Measurements from ENCODE around the gene C6orf132.
A peak's percentile ranks its signal among the peaks of the same experiment; 100 is the strongest.

C6orf132 gene

DNA sequence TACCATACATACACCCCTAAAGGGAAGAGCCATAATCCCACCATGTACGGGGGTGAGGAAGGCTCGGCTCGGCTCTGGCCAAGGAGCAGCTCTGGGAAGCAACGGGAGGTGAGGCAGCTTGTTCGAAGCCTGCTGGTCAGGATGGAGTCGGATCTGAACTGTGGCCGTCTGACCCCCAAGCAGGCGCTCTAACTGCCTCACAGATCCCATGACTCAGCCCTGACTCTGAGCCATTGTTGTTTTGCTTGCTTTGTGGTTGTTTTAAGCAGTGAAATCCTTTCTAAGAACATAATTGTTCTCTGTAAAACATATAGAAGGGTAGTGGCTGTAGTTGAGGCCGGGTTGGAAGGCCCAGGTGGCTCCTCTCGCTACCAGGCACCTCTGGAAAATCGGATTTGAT lies 10.9 kb downstream of the C6orf132 start:
- no peak for DNase-seq

DNA sequence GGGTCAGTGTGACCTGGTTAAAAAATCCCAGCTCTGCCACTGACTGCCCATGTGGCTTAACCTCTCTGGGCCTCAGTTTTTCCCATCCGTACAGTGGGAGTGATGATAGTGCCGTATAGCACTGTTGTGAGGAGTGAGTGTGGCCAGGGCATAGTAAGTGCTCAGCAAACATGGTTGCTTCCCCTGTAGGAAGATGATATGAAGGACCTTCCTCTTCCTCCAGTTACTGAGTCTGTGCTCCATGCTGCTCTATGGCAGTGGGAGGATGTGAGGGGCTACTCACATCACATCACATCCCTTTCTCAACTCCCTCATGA lies 13.1 kb downstream of the C6orf132 start:
- no peak for DNase-seq

DNA sequence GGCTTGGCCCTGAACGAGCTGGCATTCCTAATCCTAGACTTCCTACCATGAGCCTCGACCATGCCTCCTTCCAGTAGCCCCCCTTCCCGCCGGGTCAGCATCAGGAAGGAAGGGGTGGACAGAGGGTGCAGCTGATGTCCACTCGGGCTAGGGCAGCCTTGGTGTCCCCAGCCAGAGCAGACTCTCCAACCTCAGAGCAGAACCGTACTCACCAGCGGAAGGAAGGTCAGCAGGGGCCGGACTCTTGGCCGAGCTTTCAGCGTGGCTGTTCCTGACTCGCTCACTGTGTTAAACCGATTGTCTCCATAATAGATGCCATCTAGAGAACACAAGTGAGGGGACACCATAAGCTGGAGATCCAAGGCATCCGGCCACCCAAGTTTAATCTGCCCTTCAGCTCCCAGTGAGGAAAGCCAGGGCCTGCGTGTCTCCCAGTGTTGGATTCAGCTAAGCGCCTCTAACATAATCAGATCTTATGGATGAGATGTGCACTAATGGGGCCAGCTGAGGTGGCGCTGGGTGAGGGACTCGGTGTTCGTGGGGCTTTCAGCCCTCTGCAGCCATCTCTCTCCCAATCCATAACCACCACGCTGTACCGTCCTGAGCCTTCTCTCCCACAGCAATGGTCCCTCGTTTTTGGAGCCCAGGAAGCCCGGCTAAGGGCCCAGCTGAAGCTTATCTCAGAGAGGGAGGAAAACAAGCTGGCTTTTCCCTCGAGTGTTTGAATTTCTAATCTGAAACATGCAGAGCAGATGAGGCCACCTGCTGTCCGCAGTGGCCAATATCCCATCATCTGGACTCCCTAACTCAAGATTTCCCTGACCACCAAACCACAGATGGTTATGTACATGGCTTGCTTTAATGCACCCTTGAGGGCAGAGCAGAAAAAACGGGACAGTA lies 13.7 kb downstream of the C6orf132 start:
- DNase-seq, result no peak

DNA sequence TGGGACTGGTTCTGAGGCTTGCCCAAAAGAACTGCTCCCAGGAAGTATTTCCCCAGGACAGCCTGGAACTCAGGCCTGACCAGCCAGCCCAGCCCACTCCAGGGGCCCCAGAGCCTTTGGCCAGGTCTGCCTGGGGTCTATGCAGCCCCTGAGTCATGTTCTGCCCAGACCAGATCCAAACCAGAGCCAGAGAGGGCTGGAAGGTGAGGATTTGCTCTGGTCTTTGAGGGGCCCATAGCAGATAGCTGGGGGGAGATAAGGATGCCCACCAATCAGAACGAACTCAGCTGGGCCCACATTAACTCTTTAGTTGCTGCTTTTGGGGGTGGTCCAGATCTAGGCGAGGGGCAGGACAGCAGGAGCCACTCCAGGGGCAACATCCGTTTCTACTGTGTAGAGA lies 16.8 kb downstream of the C6orf132 start:
- no peak for DNase-seq

DNA sequence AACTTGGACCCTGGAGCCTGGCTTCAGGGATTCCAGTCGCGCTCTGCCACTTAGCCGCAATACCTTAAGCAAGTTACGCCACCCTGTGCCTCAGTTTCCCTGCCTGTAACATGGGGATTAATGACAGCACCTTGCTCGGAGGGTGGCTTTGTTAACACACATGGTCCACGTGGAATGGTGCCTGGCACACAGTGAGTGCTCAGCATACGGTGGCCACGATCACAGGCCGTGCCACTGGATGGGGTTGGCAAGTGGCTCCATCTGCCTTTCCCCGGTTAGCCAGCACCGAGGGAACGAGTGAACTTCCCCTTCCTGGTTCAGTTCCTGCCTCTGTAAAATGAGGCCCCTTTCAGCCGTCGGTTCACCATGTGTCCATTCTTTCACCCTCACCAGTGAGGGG lies 17.2 kb downstream of the C6orf132 start:
- no peak for DNase-seq

DNA sequence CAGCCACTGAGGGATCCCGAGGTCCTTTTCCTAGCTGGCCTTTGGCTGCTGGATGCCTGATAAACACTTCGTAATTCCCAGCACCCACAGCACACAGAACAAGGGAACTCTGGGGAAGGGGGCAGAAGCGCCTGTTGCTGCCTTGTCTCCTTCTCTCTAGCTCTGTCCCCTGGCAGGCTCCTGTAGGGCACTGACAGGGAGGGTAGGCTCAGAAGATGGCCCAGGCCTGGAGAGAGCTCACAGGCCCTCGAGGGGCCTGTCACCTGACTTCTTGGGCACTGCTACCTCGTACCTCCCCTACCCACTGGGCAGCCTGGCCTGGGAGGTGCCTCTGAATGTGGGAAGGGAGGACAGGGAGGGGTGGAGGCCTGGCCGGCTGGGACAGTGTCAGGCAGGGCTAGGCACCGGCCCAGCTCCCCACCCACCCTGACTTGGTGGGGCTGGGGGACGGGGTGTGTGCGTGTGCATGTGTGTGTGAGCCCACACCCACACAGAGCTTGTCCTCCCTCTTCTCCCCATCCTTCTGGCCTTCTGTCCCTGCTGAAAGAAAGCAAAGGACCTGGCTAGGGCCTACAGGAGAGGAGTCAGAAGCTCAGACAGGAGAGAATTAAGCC lies 18.1 kb downstream of the C6orf132 start:
- DNase-seq, result no peak

DNA sequence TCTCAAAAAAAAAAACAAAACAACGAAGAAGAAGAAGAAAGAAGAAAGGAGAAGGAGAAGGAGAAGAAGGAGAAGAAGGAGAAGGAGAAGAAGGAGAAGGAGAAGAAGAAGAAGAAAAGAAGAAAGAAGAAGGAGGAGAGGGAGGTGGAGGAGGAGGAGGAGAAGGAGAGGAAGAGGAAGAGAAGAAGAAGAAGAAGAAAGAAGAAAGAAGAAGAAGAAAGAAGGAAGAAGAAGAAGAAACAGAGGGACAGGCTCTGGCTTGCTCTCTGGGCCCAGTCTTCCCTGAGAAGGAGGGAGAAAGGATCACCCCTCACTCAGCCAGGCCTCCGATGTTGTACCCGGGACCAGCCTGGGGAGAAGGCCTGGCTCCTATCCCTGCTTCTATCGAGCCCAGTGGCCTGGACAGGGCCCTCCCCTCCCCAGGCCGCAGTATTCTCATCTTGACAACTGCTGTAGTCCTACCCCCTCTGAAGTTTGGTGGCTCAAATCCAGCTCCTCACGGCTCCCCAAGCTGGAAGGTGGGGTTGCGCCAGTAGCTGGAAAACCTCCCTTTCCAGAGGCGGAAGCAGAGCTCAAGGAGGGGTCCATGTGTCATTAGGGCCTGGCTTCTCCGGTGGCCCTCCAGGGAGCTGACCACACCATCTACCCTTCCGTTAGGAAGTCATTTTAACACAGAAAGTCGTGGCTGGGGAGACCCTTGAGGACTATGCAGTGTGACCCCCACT lies 18.9 kb downstream of the C6orf132 start:
- no peak for DNase-seq

DNA sequence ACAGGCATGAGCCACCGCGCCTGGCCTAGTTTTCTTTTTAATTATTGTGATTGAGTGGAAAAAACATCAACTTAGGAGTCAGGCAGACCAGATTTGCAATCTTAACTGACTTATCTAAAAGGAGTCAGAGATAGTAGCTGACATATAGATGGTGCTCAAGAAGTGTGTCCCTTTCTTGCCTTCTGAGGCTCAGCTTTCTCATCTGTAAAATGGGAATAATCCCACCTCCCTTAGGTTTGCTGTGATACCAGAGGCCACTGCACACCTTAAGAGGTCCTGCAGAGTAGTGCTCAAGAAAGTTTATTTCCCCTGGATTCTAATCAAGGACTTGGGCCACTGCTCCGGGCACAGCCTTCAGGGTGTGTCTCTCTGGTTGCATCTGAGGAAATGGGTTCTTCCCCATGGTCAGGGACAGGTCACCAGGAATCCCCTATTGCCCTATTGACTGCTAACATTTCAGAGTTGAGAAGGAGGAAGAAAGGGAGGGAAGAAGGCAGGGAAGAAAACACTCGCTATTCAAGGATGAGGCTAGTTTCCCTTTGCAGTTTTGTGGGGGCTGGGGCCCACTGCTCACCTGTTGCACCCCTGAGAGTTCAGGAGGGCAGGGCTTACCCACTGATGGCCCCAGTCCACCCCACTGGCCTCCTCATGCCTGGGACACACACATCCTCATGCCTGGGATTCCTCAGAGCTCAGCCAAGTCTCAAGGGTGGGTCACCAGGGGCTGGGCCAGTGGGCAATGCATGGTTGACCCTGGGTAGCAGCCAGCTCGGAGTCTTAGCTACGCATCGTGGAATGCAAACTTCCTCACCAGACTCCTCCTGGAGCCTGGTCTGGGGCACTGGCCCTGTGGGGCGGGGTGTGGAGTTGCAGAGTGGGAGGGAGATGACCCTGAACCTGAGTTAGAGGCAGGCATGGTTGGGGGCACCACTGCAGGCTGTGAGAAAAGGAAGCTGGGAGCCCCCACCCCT lies 21.2 kb downstream of the C6orf132 start:
- no peak for DNase-seq

DNA sequence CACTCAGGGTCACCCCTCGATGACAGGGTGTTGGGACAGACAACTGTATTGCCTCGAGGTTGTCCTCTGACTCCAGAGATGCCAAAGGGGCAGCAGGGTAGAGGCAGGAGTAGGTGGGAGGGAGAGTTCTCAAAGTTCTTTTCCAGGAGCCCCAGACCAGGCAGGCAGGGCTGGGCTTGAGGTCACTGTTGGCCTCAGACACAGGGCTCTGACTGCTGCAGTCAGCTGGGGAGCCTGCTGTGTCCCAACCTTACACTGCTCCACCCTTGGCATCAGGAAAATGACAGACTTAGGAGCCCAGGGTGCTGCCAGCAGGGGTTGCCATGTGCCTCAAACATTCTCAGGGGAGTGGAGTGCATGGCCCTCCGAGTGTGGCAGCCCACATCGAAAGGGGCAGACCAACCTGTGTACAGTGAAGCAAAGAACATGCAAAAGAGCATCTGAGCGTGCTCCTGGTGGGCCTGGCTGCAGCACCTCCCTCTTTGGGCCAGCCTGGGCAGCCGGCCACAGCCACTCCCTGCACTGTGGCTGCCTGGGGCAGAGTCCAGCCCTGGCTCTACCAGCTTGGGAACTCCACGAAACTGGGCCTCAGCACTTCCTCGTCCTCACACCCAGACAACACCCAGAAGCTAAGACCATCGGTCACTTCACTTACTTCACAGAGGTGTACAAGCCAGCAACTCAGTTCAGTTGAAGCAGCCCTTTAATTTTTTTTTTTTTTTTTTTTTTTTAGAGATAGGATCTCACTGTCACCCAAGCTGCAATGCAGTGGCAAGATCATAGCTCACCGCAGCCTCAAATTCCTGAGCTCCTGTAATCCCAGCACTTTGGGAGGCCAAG lies 24.0 kb downstream of the C6orf132 start:
- peak; percentile 17 for DNase-seq

DNA sequence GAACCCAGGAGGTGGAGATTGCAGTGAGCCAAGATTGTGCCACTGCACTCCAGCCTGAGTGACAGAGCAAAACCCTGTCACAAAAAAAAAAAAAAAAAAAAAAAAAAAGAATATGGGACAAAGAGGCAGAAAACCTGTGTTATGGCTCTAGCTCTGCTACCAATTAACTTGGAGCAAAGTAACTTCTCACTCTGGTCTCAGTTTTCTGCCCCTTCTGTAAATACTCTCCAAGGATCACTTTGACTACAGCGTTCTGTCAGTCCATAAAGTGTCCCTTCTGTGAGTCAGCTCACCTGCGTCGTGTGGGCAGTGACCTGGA lies 24.6 kb downstream of the C6orf132 start:
- no peak for DNase-seq

DNA sequence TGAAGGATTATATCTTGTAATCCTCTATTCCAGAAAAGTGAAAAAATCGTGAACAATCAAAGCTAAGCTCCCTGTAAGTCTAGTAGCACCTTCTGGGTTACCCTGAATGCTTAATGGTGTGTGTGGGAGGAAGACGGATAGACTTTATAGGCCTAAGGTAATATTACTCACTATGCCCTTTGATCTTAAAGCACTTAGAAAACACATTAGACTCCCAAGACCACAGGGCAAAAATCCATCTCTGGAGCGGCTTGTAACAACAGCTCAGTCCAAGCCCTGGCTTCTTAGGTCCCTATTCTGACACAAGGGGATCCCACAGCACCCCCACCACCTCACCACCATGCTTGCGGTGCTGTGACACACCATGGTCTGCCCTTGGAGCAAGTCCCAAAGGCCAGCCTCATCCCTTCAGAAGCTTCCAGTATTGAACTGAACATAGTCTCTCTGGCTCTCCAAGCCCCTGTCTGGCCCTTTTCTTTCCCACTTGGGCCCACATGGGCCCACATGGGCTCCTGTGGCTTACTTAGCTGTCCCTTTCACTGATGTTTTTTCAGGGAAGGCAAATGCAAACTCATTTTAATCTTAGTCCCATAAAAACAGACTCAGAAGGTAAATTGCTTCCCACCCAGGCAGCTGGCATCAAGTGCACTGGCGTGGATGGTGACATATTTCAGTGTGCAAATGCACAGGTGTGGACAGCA lies 28.3 kb downstream of the C6orf132 start:
- no peak for DNase-seq

DNA sequence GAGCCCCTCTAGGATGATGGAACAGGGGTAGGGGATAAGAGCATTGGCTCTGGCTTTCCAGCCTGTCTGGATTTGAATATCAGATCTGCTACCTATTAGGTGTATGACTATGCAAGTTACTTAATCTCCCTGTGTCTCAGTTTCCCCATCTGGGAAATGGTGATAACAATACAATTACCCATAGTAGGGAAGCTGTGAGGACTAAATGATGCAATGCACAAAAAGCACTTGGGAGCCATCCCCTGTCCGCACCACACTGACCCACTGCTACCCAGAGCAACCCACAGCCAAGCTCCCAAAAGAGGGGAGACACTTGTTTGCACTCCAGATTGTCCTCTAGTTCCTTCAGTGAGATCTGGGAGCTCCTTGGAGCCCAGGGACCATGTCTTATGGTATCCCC lies 30.1 kb downstream of the C6orf132 start:
- no peak for DNase-seq

DNA sequence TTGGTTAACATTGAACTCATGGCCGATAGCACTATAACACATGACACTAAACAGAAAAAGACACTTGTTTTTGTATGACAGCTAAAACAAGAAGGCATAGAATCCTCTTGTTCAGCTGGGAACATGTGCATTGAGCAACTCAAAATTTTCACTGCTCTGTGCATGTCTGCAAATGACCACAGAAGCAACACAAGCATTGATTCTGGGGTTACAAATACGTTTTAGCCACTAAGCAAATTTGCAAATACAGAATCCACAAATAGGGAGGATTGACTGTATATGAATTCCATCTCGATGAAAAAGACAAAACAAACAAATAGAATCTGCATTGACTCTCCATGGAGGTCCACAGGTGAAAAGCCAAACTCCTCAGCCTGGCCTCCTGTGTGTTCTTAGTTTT lies 31.7 kb downstream of the C6orf132 start:
- DNase-seq, result no peak

DNA sequence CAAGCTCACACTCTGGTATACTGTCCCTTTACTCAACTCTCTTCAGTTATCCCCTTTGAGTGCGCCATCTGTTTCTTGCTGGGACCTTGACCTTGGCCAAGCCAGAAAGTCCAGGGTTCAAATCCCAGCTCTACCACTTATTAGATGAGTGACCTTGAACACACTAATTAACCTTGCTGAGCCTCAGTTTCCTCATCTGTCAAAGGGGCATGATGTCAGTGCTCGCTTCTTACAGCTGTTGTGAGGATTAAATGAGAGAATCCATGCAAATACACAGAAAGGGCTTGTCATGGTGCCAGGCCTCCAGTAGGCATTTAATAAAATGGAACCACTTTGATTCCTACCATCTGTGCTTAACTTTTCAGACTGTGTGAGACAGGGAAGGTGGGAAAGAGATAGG lies 34.3 kb downstream of the C6orf132 start:
- DNase-seq, result no peak

DNA sequence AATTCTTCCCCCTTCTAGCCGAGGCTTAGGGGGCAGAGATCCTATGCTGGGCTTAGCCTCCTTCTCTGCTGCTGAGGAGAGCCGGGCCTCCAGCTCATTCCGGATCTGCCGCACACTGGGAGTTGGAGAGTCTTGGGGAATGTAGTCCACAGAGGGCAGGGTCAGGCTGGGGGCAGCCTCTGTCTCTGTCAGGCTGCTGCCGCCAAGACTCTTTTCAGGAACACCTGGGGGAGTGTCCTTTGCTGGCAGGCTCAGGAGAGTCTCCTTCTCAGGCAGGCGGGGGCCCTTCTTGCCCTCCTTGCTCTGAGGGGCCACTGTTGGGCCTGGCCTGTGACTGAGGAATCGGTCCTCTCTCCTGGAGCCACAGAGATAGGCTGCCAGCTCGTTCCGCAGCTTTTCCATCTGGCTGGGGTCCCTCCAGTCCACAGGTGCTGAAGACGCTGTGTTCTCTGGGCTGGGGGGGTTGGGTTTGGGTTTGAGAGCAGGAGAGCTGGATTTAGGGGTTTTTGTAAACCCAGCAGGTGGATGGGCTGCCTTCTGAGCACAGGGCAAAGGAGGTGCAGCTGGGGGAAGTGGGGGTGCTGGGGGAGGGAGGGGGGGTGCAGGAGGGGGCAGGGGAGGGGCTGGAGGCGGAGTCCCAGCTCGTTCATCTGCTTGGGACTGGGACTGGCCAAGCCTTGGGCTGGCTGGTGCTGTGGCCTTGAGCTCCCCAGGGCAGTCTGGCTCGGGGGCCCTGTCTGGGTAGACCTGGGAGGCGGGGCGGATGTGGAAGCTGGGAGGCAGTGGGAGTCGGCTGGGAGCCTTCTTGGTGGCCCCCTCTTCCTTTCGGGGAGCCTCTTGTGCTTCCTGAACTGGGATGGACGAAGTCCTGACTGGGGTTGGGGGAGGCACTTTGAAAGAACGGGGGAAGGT lies 36.1 kb downstream of the C6orf132 start:
- no peak for DNase-seq

DNA sequence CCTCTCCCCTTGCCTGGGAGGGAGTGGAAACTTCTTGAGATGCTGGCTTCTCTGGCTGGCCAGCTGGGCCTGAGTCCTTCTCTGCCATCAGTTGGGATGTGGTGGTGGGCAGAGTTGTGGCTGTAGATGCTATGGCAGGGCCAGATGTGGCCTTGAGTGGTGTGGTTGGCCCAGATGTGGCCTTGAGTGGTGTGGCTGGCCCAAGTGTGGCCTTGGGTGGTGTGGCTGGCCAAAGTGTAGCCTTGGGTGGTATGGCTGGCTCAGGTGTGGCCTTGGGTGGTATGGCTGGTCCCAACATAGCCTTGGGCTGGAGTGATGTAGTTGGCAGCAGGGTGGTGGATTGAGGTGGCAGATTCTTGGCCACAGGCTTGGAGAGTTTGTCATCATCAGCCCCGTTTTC lies 36.7 kb downstream of the C6orf132 start:
- DNase-seq, result no peak

DNA sequence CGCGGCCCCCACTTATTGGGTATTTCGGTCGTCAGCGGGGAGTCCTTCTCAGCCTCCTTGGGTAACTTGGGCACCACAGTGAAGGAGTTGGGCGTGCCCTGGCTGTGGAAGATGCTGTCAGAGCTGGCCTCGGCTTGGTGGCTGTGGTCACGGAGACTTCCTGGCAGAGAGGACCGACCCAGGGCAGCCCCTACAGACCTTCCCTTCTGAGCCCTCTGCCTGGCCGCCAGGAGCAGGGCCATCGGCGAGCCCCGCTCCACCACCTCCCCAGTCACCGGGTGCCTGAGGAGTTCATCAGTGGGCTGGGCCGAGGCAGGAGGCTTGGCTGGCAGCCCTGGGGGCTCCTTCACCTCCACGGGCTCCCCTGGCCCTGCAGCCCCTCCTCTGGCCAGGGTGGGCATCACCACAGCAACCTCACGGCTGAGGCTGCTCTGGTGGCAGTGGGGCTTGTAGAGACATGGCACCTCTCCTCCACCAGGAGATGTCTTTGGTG lies 37.2 kb downstream of the C6orf132 start:
- no peak for DNase-seq

DNA sequence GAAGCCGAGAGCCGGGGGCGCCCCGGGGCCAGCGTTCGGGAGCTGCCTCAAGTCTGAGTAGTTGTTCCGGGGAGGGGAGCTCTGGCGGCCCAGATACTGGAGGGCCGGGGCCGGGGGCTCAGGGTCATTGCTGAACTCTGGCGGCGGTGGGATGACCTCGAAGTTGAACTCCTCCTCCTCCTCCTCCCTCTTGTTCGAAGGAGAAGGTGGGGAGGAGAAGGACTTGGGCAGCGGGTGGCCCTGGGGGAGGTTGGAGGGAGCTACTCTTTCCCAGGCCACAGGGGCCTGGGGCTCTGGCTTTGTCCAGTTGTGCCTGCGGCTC lies 37.7 kb downstream of the C6orf132 start:
- DNase-seq, result no peak

DNA sequence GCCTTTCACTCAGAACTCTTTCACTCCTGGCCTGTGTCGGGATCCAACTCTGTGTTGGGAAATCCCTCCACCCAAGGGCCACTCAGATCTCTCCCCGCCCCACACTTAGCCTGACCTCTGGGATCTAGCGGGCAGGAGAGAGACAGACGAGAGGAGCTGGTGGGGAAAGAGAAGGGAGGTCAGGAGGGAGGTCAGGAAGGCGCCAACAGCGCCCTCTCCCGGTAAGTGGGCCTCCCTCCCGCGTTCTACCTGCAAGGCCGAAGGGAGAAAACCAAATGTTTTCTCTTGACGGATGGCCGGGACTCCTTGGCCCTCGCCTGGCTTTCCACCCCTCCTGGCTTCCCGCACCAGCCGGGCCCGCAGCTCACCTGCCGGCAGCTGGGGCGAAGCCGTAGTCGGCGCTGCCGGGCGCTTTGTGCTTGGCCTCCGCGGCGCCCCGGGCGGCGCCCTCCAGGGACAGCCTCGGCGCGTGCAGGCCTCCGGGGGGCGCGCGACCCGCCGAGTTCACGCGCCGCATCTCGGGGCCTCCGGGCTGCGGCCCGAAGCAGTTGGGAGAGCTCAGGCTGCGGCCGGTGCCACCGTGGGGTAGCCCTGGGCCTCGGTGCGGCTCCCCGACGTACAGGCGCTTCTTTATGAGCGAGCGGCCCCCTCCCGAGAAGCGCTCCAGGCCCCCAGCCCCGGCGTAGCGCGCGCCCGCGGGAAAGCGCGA lies 38.2 kb downstream of the C6orf132 start:
- no peak for DNase-seq

DNA sequence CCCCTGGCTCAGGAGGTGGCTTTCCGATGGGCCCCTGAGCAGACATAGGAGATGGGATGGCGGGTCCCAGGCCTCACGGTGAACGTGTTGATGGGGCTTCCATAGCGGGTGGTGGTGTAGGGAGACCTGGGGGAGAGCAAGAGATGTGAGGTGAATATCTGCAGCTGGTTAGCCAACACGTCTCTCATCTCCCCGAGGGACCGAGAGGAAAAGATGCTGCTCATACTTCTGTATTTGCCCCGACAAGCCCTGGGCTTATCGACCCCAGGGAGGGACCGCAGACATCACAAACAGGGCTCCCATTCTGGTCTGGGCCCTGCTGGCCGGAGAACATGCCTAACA lies 38.7 kb downstream of the C6orf132 start:
- no peak for DNase-seq

Data from NCI-H774 (cell line).